Aorta (tissue), 5 donors: Measurements from ENCODE around the gene TRERF1. TPM values are rescaled to one million over a fixed set of nuclear protein-coding genes. Genes with fewer than 3 reads are reported as not detected.

ENCODE experiments used
- ATAC-seq: fragments of 200-7000 bp; cut with Tn5 transposase; one replicate; pipeline ENCODE4 v1.9.1; 2022; ENCODE audit warnings: moderate library complexity; ENCODE audit not compliant: low FRiP score
- DNase-seq, 2 donors: peaks; one replicate each; pipeline ENCODE4 v3.0.0-alpha.2; 2020
- H3K27ac ChIP-seq, 2 donors: one replicate each; pipeline ENCODE4 v1.5.1; 2013; ENCODE audit warnings: low read length in 2 of 2, mild to moderate bottlenecking in 2 of 2, moderate library complexity in 2 of 2, control low read depth in 1 of 2, inconsistent platforms in 1 of 2, low read depth in 1 of 2
- H3K27me3 ChIP-seq, 2 donors: one replicate each; pipeline ENCODE4 v1.6.1; 2013; ENCODE audit warnings: control low read depth in 1 of 2, low read length in 1 of 2, mild to moderate bottlenecking in 1 of 2, moderate library complexity in 1 of 2; ENCODE audit not compliant: insufficient read depth in 2 of 2, control insufficient read depth in 1 of 2
- H3K36me3 ChIP-seq, 2 donors: one replicate each; pipeline ENCODE4 v1.6.1; 2013; ENCODE audit warnings: control low read depth in 1 of 2, low read length in 1 of 2, mild to moderate bottlenecking in 1 of 2; ENCODE audit not compliant: insufficient read depth in 2 of 2, control insufficient read depth in 1 of 2
- H3K4me1 ChIP-seq, 2 donors: one replicate each; pipeline ENCODE4 v1.6.1; 2013; ENCODE audit warnings: low read length in 2 of 2, control low read depth in 1 of 2, mild to moderate bottlenecking in 1 of 2, moderate library complexity in 1 of 2; ENCODE audit not compliant: insufficient read depth in 2 of 2, control insufficient read depth in 1 of 2
- H3K4me3 ChIP-seq, 2 donors: one replicate each; pipeline ENCODE4 v1.5.1; 2013; ENCODE audit warnings: low read length in 2 of 2, control low read depth in 1 of 2, mild to moderate bottlenecking in 1 of 2
- H3K9me3 ChIP-seq: one replicate; pipeline ENCODE4 v1.6.1; 2013; ENCODE audit warnings: mild to moderate bottlenecking, low read length; ENCODE audit not compliant: control insufficient read depth
- WGBS, 2 donors: extraction: QIAGEN DNeasy Blood & Tissue Kit; methylation state at CpG; one replicate each; pipeline ENCODE4 v1.1.7; 2013; 5-methylcytosine and 5-hydroxymethylcytosine counted together
- intact Hi-C, 2 donors: fragments of 100-400 bp; cut with DNase I; formaldehyde crosslinking; loops; one replicate each; pipeline versions ENCODE4 v1.14.2 to v1.15.0; 2022
- polyA plus RNA-seq, 2 donors: library from polyadenylated mRNA; stranded (reverse); fragments of 200-250 nt; gene quantifications; one replicate each; pipeline ENCODE4 v1.2.3, GENCODE V29; 2013
- total RNA-seq, 2 donors: library from RNA; stranded (reverse); fragmentation: NEBNext Ultra II Directional; extraction: Animal tissue kit (Norgen Biotek cat#: 25700); gene quantifications; one replicate each; pipeline ENCODE4 v1.2.1, GENCODE V29; 2021
- donor health status: healthy with polysubstance abuse.
- donor health status: Bipolar disorder and iron deficiency.
- donor health status: DM: no; HTN: no; CAD: no.
- donor health status: DM: no; HTN: no; CAD: no.
- donor health status: DM: yes; HTN: yes; CAD: no.

Gene TRERF1
- total and polyA plus RNA-seq, 4 donors: 0.50 to 9.5 (median 2.2) TPM

DNA sequence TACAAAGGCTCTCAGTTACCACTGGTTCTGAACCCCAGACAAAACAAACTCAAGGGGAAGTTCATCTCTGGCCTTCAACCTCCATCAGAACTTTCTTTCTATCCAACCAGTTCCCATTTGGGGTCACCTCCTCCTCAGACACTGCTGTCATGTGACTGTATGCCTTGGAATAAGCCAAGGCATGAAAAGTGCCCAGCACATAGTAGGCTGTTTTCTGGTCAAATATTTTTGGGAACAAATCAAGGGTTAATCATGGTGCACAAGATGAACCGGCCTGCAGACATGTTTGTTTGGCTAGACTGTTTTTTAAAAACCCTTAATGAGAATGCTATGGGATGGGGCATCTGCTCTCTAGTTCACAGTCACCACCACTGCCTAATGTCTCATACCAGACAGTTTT, 185.2 kb downstream of the TRERF1 start:
- Histone ChIP-seq H3K27me3 (no peaks in the 10 kb centered on the region), H3K4me1 (no peaks in the 10 kb centered on the region), H3K9me3 (no peaks in the 10 kb centered on the region), H3K36me3 (no peaks in the 10 kb centered on the region), H3K27ac (no peak overlapping the region), H3K4me3 (no peak overlapping the region)
- ATAC-seq (no peak), DNase-seq (no peak)
- WGBS, 2 donors: 55 to 67% methylated on average over 1 of the region's 1 CpG
- intact Hi-C loops: no loop called here

DNA sequence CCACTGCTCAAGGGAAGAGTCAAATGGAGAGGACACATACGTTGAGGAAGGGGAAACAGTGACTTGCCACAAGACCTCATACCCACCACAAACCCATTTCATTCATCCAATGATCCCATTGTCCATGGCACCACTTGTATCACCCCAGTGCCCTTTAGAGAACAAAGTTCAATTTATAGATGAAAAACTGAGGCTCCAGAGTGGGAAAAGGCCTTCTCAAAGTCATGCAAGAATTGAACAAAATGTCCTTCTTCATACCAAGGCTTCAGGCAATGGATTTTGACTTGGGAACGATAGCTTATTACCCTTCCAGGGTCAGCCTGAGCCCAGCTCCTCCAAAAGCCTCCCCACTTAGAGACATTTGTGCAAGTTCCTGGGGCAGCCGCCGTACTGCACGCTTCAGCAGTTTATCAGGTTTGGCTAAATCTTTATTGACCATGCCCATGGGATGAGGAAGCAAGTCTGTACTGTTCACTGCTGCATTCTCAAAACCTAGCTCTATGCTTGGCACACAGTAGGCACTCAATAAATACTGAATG, 186.8 kb downstream of the TRERF1 start:
- Histone ChIP-seq H3K9me3 (no peaks in the 10 kb centered on the region), H3K4me3 (no peak overlapping the region), H3K27me3 (no peaks in the 10 kb centered on the region), H3K36me3 (no peaks in the 10 kb centered on the region), H3K4me1 (no peaks in the 10 kb centered on the region), H3K27ac (no peak overlapping the region)
- intact Hi-C loops: loop anchor here in 1 of 2 donors (5.0 kb wide), 1 partner anchor 267 kb away; no protein-coding TSS in a partner anchor
- DNase-seq (no peak), ATAC-seq (no peak)
- WGBS, 2 donors: 92 to 97% methylated on average over 5 of the region's 5 CpGs

DNA sequence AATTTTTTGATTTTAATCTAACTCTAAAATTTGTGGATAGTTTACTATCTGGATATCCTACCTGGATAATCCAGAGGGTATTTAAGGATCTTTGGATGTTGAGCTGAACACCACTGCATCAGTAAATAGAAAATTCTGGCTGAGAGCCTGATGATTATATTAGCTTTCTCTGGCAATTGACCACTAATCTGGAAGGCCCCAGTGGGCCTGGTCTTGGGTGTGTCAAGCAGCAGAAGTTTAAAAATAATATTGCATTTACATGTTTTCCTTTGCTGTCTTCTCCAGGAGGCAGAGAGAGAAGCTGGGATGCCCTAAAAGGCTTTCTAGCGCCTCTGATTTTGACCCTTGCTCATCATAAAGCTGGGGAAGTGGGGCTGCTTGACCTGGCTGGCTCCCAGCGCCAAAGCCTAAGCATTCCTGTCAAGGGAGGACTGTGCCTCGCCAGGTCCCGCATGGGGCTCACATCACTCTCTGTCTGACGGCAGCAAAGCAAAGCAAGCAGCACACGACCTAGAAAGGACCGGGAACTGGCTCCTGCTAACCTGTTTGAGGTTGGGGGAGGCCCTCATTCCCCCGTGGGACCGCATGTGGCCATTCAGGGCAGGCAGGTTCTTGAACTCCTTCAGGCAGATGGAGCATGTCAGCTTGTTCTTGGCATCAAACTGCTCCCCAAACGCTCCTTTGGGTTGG, 187.4 kb downstream of the TRERF1 start:
- 68 to 73% methylated on average over 10 of the region's 10 CpGs for whole genome bisulfite sequencing, 2 donors
- Histone ChIP-seq H3K36me3 (no peaks in the 10 kb centered on the region), H3K27ac (no peak overlapping the region), H3K27me3 (no peaks in the 10 kb centered on the region), H3K9me3 (no peaks in the 10 kb centered on the region), H3K4me3 (no peak overlapping the region), H3K4me1 (no peaks in the 10 kb centered on the region)
- ATAC-seq: no peak
- intact Hi-C loops: loop anchor here in 1 of 2 donors (5.0 kb wide), 1 partner anchor 268 kb away; no protein-coding TSS in a partner anchor
- DNase-seq: no peak

DNA sequence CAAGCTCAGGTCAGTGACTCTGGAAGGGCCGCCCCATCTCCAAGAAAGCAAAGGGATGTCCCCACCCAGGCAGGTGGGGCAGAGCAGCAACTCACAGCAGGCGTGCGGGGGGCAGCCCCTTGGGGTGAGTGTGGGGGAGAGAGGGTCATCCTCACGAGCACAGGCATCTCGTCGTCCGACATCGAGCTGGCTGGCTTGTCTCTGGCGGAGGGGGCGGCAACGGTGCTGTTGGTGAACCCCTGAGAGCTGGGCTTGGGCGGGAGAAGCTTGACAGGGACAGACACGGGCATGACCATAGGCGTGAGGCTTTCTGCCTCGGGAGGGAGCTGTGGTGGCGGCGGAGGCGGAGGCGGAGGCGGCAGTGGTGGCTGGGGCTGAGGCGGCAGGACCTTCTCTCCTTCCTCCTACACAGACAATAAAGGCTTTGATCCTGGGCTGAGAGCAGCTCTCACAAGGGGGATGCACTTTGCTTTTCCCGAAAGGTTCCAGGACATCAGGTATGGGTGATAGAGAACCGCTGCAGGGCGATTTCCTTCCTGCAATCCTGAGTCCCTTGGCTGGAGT, 188.5 kb downstream of the TRERF1 start:
- H3K27ac ChIP-seq: no peak overlapping the region
- peak in 1 of 2 donors; percentile 33 for DNase-seq
- 90 to 92% methylated on average over 24 of the region's 24 CpGs for WGBS, 2 donors

DNA sequence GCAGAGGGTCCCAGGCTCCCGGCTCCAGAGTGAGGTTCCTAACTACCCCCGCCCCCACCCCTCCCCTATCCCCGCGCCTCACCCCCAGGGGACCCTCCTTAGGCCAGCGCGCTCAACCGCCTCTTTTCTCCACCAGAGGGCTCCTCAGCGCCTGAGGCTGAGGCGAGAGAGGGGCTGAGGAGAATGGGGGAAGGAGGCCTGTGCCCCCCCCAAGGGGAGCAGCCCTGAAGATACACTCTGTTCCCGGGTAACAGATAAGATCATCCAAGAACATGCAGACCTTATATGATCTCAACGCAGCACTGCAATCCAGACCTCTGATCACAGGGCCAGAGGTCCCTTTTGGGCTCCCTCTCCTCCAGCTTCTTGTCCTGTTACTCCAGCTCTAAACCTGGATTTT, 190.8 kb downstream of the TRERF1 start:
- ATAC-seq (peak; percentile 82), DNase-seq (peak in 1 of 2 donors; percentile 77)
- no peak overlapping the region for H3K27ac ChIP-seq
- H3K4me3 ChIP-seq: no peak overlapping the region
- 36 to 40% methylated on average over 8 to 11 of the region's 11 CpGs for WGBS, 2 donors
- no peaks in the 10 kb centered on the region for H3K36me3 ChIP-seq
- H3K9me3 ChIP-seq: no peaks in the 10 kb centered on the region
- H3K27me3 ChIP-seq: no peaks in the 10 kb centered on the region
- H3K4me1 ChIP-seq: no peaks in the 10 kb centered on the region
- intact Hi-C loops: loop anchor here in 1 of 2 donors (5.0 kb wide), 1 partner anchor 271 kb away; no protein-coding TSS in a partner anchor

More for the DNA sequence above, 188.5 kb downstream of the TRERF1 start:
- Histone ChIP-seq H3K4me1 (no peaks in the 10 kb centered on the region), H3K9me3 (no peaks in the 10 kb centered on the region), H3K36me3 (no peaks in the 10 kb centered on the region), H3K4me3 (no peak overlapping the region), H3K27me3 (no peaks in the 10 kb centered on the region)
- no peak for ATAC-seq
- intact Hi-C loops: loop anchor here in 1 of 2 donors (5.0 kb wide), 1 partner anchor 269 kb away; no protein-coding TSS in a partner anchor

DNA sequence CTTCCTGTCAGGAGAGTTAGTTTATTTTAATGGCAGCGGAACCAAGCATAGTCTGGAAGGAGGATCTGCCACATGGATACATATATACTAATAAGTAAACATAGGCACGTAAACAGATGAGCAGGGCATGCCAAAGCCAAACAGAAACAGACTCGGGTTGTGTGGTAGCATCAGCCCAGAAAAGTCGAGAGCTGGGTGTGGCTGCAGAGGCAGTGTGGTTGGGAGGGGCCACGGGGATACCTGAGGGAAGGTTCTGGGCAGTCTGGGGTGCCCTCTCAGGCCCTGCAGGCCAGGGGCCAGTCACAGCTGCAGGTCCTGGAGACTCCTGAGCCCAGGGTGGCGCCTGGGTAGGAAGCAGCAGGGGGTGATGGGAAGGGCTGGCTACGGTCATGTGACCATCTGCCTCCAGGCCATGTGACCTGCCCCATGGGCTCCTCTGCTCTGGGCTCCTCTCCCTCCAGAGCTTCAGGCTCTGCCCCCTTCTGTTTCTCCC, 191.3 kb downstream of the TRERF1 start:
- DNase-seq (no peak), ATAC-seq (peak; percentile 37)
- H3K4me3 ChIP-seq: no peak overlapping the region
- H3K36me3 ChIP-seq: no peaks in the 10 kb centered on the region
- no peaks in the 10 kb centered on the region for H3K9me3 ChIP-seq
- WGBS, 2 donors: 89 to 91% methylated on average over 7 of the region's 7 CpGs
- H3K27me3 ChIP-seq: no peaks in the 10 kb centered on the region
- no peaks in the 10 kb centered on the region for H3K4me1 ChIP-seq
- intact Hi-C loops: loop anchor here in 1 of 2 donors (5.0 kb wide), 1 partner anchor 272 kb away; no protein-coding TSS in a partner anchor
- H3K27ac ChIP-seq: no peak overlapping the region

DNA sequence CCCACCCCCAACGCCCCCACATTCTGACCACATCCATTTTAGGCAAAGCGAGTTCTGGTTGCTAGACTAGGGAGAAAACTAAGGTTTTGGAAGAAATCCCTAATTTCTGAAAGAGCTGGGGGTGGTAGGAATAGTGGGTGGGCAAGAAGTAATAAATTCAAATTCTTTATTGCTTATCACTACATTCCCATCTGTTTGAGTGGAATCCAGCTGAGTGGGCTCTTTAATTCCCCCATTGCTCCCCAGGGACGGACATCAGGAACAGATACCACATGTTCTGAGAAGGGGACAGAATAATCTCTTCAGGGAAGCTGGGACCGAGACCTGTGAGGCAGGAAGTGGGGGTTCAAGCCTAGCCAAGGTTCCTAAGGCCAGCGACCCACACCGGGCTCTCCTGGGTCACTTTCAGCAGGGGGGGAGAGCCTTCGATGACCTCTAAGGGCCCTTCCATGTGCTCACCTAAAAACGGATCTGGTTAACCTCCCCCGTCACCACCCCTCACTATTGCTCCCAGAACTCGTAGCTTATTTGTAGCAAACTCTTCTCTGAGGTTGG, 191.8 kb downstream of the TRERF1 start:
- 77 to 80% methylated on average over 10 of the region's 10 CpGs for WGBS, 2 donors
- ATAC-seq (no peak), DNase-seq (no peak)
- Histone ChIP-seq H3K4me1 (no peaks in the 10 kb centered on the region), H3K36me3 (no peaks in the 10 kb centered on the region), H3K27ac (no peak overlapping the region), H3K27me3 (no peaks in the 10 kb centered on the region), H3K4me3 (no peak overlapping the region), H3K9me3 (no peaks in the 10 kb centered on the region)
- intact Hi-C loops: loop anchor here in 1 of 2 donors (5.0 kb wide), 1 partner anchor 272 kb away; no protein-coding TSS in a partner anchor

DNA sequence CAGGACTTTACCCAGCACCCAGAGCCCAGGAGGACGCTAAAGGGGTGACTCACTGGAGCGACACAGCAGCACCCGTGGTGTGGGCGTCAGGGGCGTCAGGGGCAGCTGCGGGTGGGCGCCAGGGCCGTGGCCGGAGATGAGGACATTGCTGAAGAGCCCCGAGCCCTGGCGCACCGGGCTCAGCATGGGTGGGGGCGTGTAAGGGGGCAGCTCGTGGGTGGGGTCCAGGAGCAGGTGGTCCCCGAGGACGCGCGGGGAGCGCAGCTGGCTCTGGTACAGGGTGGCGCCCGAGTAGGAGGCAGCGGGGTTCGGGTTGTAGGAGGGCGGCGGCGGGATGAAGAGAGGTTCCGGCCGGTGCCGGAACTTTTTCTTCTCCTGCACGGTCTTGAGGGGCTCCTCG, 192.4 kb downstream of the TRERF1 start:
- Histone ChIP-seq H3K4me3 (no peak overlapping the region), H3K9me3 (no peaks in the 10 kb centered on the region), H3K27me3 (no peaks in the 10 kb centered on the region), H3K36me3 (no peaks in the 10 kb centered on the region), H3K4me1 (no peaks in the 10 kb centered on the region), H3K27ac (no peak overlapping the region)
- ATAC-seq (no peak), DNase-seq (no peak)
- intact Hi-C loops: no loop called here
- WGBS, 2 donors: 93 to 96% methylated on average over 31 of the region's 31 CpGs
